Hematopoietic multipotent progenitor cell treated with erythropoietin and hydrocortisone succinate and interleukin-3 and kit ligand, for 15 days (in vitro differentiated cells): ENCODE results near the gene SPNS3.

Experiments
- DNase-seq: peaks from one replicate; pipeline ENCODE4 v3.0.0-alpha.2; 2015; ENCODE audit warnings: low spot score

Gene SPNS3

DNA sequence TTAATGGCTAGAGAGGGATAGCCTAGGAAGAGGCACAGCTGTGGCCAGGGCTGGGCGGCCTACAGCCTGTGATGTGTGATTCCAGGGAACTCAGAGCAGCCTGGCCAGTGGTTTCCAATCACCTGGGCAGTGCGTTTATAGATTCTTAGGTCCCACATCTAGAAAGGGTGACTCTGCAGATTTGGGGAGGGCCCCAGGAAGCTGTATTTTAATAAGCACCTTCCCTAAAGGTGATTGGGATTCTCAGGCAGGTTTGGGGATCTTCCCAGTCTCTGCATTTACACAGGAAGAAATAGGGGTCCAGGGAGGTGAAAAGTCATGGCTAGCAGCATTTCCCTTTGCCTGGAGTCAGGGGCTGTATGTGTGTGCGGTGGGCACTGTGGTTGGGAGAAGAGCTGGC, 74.5 kb downstream of the SPNS3 start:
- no peak for DNase-seq

DNA sequence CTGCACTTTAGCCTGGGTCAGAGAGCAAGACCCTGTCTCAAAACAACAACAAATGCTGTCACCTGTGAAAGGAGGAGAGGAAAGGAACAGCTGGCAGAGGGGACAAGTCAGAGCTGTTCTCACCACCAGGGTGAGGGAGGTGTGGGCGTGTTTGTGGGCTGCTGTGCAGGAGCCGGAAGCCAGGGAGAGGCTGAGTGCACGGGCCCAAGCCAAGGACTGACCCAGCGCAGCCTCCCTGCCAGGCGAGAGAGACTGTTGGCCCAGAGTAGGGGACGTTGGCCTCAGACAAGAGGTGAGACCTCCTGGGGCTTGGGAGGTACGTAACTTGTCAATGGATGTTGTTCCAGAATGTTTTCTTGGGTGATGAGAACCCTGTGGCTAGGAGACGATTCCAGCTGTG, 75.7 kb downstream of the SPNS3 start:
- DNase-seq, result no peak

DNA sequence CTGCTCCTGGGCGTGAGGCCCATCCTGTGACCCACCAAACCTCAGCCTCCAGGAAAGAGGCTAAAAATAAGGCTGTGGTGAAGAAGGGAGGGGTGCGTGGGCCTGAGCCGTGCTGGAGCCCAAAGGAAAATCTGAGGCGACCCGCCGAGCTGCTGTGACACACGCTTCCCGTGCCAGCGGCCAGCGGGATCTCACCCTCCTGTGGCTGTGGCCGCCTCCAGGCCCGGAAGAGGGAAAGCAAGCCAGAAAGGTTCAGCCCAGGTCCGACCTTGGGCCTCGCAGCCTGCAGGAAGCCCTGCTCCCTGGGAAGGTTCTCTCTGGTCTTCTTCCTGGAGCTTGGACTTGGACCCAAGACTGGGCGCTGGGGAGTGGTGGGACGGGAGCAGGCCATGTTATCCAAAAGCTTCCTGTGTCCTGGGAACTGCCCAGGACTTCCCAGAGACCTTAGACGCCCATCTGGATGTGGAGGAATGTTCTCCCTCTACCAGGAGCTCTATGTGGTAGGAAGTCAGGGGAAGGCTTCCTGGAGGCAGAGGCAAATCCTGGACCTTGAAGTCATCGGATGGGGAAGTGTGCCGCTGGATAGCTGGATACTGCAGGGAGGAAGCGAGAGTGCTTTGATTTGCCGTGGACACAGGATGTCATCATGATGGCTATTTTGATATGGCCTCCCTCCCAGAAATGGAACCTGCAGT, 76.3 kb downstream of the SPNS3 start:
- DNase-seq, result no peak

- DNase-seq, result no peak
Measured at GRCh38 chr17:4510618-4510941, 76.8 kb downstream of the SPNS3 start.

GRCh38 chr17:4511199-4511932, 77.6 kb downstream of the SPNS3 start:
- no peak for DNase-seq

DNA sequence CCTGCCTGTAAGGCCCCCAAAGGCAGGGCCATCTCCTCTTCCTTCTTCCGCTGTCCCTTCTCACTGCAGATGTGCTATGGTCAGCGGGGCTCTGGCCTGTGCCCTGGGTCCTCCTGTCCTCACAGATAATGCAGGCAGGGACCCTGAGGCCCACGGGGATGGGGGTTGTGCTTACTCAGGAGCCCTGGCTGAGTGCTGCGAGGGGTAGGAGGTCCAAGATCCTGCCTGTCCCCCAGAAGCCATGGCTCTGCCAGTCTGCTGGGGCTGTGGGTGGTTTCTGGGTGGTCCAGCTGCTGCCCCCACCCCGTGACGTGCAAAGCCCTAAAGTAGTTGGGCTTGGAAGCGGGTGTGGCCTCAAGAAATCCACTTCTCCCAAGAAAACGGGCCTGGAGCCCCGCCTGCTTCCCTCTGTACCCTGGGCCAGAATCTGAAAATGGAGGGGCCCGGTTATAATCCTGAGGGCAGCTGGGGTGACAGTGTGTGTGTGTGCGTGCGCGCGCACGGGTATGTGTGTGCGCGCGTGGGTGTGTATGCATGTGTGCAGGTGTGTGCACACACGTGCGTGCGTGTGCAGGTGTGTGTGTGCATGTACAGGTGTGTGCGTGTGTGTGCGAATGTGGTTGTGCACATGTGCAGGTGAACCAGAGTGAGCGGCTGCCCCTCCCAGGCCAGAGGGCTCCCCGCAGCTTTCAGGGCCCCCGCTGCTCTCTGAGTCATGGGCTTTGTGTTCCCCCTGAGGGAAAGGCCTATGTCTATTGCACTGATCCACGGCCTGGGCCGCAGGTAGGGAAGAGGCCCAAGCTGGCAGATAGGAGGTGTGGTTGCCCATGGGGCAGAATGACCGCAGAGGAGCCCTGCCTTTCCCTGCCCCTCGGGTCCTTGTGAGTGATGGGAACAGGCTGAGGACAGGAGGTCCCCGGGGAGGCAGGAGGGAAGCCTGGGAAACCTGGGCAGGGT, 78.7 kb downstream of the SPNS3 start:
- DNase-seq, result no peak

GRCh38 chr17:4513113-4514032, 79.6 kb downstream of the SPNS3 start:
- DNase-seq, result no peak

DNA sequence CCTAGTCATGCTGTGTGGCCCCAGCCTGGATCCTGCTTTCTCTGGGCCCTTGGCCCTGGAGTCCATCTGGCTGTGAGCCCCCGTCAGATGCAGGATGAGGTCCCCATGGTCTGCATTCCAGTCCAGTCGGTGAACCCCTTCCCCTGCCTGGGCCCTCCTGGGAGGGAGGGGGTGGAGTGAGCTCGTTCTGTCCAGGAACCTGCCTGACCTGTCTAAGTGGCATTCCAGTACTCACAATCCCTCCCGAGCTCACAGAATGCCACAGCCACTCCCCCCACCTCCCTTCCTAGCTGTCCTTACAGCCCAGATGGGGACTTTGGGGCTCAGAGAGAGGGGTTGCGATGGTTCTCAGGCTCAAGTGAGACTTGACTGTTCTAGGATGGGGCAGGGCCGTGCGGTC, 80.5 kb downstream of the SPNS3 start:
- no peak for DNase-seq

- DNase-seq, result no peak
Measured at GRCh38 chr17:4514779-4515178, 81.0 kb downstream of the SPNS3 start.

DNA sequence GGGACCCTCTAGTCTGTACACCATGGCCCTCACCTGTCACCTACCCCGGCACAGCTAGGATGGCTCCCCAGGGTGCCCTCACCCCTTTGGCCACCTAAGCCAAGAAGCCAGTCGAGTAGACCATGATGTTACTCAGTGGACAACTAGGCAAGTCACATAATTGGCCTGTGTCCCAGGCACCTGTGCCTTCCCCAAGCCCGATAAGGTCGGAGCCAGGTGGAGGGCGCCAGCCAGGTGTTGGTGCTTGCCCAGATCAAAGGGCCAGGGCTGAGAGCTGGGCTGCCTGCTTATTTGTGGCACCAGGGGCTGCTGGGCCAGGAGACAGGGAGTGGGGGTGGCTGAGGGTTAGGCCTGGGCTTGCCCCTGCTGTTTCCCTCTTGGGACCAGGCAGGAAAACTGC, 81.8 kb downstream of the SPNS3 start:
- DNase-seq, result no peak

- DNase-seq, result no peak
Measured at GRCh38 chr17:4516735-4517134, 83.0 kb downstream of the SPNS3 start.

DNA sequence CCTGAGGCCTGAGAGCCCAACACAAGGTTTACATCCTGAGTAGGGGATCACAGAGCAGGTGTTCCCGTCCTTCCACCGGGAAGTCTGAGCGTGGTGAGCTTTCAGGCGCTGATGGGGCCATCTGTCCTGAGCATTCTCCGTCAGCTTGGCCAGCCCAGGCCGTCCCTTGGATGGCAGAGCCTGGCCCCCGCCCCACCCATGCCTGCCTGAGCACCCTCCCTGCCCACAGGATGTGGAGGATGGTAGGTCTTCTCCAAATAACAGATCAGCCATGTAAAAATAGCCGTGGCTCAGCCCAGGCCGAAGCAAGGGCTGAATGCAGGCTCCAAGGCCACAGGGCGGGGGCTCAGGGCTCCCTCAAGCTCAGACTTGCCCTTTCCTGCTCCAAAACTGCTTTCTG, 85.2 kb downstream of the SPNS3 start:
- no peak for DNase-seq

GRCh38 chr17:4519361-4519788, 85.6 kb downstream of the SPNS3 start:
- DNase-seq, result no peak

- DNase-seq, result no peak
Measured at GRCh38 chr17:4520060-4520893, 86.5 kb downstream of the SPNS3 start.

GRCh38 chr17:4520894-4521600, 87.3 kb downstream of the SPNS3 start:
- no peak for DNase-seq

DNA sequence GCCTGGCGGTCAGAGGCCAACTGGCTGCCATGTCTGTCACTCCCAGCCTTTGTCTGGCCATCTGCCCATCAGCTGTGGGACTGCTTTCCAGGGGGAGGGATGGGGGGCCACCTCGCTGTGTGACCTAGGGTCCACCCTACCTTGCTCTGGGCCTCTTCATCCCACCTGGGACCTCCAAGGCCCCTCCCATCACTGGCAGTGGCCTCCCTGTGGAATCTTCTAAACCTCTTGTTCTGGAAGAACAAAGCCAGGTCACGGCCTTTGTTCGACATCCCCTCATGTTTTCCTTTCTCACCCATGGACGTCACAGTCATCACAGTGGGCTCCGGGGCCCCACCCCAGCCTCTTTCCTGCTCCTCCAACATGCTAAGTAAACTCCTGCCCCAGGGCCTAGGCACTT, 88.9 kb downstream of the SPNS3 start:
- DNase-seq, result no peak

DNA sequence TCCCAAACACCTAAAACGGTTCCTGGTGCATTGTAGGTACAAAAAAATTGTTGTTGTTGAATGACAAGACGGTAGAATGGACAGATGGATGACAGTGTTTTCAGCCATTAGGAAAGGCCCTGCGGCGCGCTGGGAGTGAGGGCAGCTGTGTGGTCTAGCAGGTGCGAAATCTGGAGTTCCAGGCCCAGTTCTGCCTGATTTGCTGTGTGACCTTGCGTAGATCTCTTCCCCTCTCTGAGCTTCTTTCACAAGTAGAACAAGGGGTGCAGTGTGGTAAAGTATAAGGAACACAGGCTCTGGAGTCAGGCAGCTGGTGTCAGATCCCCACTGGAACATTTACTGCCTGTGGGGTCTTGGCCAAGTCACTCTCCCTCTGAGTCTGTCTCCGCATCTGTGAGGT, 90.2 kb downstream of the SPNS3 start:
- no peak for DNase-seq

GRCh38 chr17:4525691-4526397, 92.1 kb downstream of the SPNS3 start:
- DNase-seq, result no peak

GRCh38 chr17:4527134-4527533, 93.4 kb downstream of the SPNS3 start:
- no peak for DNase-seq
